ENCODE measurements around the gene HDAC4. TPM values are rescaled to one million over a fixed set of nuclear protein-coding genes. Genes with fewer than 3 reads are reported as not detected.

The HDAC4 gene
- total and polyA plus RNA-seq, 2 of the 8 experiments (the other 6 are each of a cell fraction or from before 2014, with no cell fraction given), result 15.4 to 31.5 TPM

- TF ChIP-seq CHD7 (IDR thresholded peaks at IDR 0.05; ENCODE audit: insufficient replicate concordance, low read length) (no peak), POLR2A (IDR thresholded peaks at IDR 0.05; ENCODE audit: control extremely low read depth in 1 of 2, low read depth in 2 of 2, low read length in 2 of 2) (no peak), SIN3A (conservative IDR thresholded peaks at IDR 0.05 in 1 of 2, IDR thresholded peaks at IDR 0.05 in 1 of 2; ENCODE audit: low read depth in 1 of 2, low read length in 2 of 2) (no peak), USF2 (IDR thresholded peaks at IDR 0.05; ENCODE audit: low read length) (no peak), NANOG (IDR thresholded peaks at IDR 0.05; ENCODE audit: insufficient read depth, low read depth, low read length, poor library complexity, severe bottlenecking) (no peak), MAX (IDR thresholded peaks at IDR 0.05) (no peak), BRCA1 (IDR thresholded peaks at IDR 0.05; ENCODE audit: low read depth, low read length) (no peak), HDAC6 (IDR thresholded peaks at IDR 0.05; ENCODE audit: low read depth, low read length) (no peak)
- TF ChIP-seq, protein P1, sequence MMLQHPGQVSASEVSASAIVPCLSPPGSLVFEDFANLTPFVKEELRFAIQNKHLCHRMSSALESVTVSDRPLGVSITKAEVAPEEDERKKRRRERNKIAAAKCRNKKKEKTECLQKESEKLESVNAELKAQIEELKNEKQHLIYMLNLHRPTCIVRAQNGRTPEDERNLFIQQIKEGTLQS (IDR thresholded peaks at IDR 0.05; ENCODE audit: insufficient read depth, low read depth, low read length), result no peak
Measured at GRCh38 chr2:239318151-239318611, 82.6 kb downstream of the HDAC4 start (continued).

All from H1 (cell line).